Endothelial cell (in vitro differentiated cells): ENCODE measurements around the gene TMEM187. TPM values are rescaled to one million over a fixed set of nuclear protein-coding genes. Genes with fewer than 3 reads are reported as not detected.
A peak's percentile ranks its signal among the peaks of the same experiment; 100 is the strongest.

Experiments used
- DNase-seq: peaks from one replicate; pipeline ENCODE4 v3.0.0; 2021; ENCODE audit warnings: low spot score
- H3K27ac Mint-ChIP-seq: one replicate; pipeline ENCODE4 v1.8.0; 2021; ENCODE audit warnings: mixed read lengths, inconsistent platforms; ENCODE audit not compliant: unreplicated experiment
- H3K27me3 Mint-ChIP-seq: one replicate; pipeline ENCODE4 v1.8.0; 2021; ENCODE audit warnings: mild to moderate bottlenecking, moderate library complexity, mixed read lengths, inconsistent platforms; ENCODE audit not compliant: unreplicated experiment
- H3K36me3 Mint-ChIP-seq: one replicate; pipeline ENCODE4 v1.8.0; 2021; ENCODE audit warnings: mild to moderate bottlenecking, low read depth, mixed read lengths, inconsistent platforms; ENCODE audit not compliant: unreplicated experiment
- H3K4me1 Mint-ChIP-seq: one replicate; pipeline ENCODE4 v1.8.0; 2021; ENCODE audit warnings: mild to moderate bottlenecking, mixed read lengths, inconsistent platforms; ENCODE audit not compliant: unreplicated experiment
- H3K4me3 Mint-ChIP-seq: one replicate; pipeline ENCODE4 v1.8.0; 2021; ENCODE audit warnings: mild to moderate bottlenecking, mixed read lengths, inconsistent platforms; ENCODE audit not compliant: unreplicated experiment
- H3K9me3 Mint-ChIP-seq: one replicate; pipeline ENCODE4 v1.8.0; 2021; ENCODE audit warnings: mixed read lengths, inconsistent platforms; ENCODE audit not compliant: unreplicated experiment
- total RNA-seq: library from RNA; stranded (reverse); fragmentation: NEBNext Ultra II Directional; extraction: Animal tissue kit (Norgen Biotek cat#: 25700); gene quantifications from one replicate; pipeline ENCODE4 v1.2.1, GENCODE V29; 2021; ENCODE audit not compliant: unreplicated experiment
- TF ChIP-seq, protein P1 (sequence below): fragments of 200-600 bp; sonication (generic); IDR thresholded peaks from one replicate; pipeline ENCODE4 v1.5.0; 2021; ENCODE audit warnings: antibody characterized with exemption; ENCODE audit not compliant: unreplicated experiment

The TMEM187 gene
- total RNA-seq, 1 donor from 2014 or later: 12.0 TPM

DNA sequence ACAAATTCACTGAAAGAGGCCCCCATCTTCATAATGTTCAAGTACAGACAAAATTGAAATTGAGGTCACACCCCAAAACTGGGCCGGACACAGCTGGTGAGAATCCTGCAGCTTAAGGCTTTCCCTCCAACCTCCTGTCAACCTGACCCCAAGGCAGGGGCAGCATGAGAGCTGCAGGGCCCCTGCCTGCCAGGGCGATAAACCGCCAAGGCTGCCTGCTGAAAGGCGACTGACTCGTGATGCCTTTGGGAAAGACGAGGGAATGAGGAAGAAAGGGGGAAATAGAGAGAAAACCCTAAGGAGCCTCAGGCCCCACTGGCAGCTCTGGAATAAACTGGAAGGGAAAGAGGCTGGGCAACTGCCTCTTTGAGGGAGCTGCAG is 54.5 kb downstream of the TMEM187 start:
- H3K36me3 Mint-ChIP-seq: peaks cover 16% of the 10 kb centered on the region
- DNase-seq: no peak
- H3K9me3 Mint-ChIP-seq: no peaks in the 10 kb centered on the region
- no peak overlapping the region for H3K4me3 Mint-ChIP-seq
- TF ChIP-seq, protein P1, sequence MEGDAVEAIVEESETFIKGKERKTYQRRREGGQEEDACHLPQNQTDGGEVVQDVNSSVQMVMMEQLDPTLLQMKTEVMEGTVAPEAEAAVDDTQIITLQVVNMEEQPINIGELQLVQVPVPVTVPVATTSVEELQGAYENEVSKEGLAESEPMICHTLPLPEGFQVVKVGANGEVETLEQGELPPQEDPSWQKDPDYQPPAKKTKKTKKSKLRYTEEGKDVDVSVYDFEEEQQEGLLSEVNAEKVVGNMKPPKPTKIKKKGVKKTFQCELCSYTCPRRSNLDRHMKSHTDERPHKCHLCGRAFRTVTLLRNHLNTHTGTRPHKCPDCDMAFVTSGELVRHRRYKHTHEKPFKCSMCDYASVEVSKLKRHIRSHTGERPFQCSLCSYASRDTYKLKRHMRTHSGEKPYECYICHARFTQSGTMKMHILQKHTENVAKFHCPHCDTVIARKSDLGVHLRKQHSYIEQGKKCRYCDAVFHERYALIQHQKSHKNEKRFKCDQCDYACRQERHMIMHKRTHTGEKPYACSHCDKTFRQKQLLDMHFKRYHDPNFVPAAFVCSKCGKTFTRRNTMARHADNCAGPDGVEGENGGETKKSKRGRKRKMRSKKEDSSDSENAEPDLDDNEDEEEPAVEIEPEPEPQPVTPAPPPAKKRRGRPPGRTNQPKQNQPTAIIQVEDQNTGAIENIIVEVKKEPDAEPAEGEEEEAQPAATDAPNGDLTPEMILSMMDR: no peak
- peaks cover 2% of the 10 kb centered on the region for H3K27me3 Mint-ChIP-seq
- H3K27ac Mint-ChIP-seq: no peak overlapping the region
- H3K4me1 Mint-ChIP-seq: peaks cover 7% of the 10 kb centered on the region

DNA sequence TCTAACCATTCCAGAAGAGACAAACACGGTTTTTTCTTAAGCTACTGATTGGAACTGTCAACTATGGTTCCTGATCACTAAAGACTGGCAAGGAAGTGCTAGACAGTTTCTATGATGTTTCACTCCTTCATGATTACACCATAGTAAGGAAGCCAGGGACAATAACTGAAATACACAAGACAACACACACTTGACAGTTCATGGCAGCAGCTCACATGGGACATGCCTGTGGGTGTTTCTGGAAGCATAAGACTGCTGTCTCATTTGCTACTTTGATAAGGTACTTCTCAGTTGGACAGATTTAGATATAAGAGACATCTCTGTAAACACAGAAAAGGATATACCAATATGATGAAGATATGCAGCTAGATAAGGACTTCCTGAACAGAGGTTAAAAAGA is 55.4 kb downstream of the TMEM187 start:
- TF ChIP-seq, protein P1: no peak
- Mint-ChIP-seq H3K36me3 (peaks cover 14% of the 10 kb centered on the region), H3K4me1 (peaks cover 3% of the 10 kb centered on the region), H3K4me3 (no peak overlapping the region), H3K27me3 (peaks cover 2% of the 10 kb centered on the region), H3K9me3 (no peaks in the 10 kb centered on the region), H3K27ac (no peak overlapping the region)
- no peak for DNase-seq

- Mint-ChIP-seq H3K27me3 (peaks cover 2% of the 10 kb centered on the region), H3K27ac (no peak overlapping the region), H3K36me3 (peaks cover 12% of the 10 kb centered on the region), H3K4me1 (no peaks in the 10 kb centered on the region), H3K9me3 (no peaks in the 10 kb centered on the region), H3K4me3 (peak overlapping the region; percentile 7)
- no peak for DNase-seq
- TF ChIP-seq, protein P1: no peak
These were observed 56.1 kb downstream of the TMEM187 start for GRCh38 chrX:154028502-154029184.

DNA sequence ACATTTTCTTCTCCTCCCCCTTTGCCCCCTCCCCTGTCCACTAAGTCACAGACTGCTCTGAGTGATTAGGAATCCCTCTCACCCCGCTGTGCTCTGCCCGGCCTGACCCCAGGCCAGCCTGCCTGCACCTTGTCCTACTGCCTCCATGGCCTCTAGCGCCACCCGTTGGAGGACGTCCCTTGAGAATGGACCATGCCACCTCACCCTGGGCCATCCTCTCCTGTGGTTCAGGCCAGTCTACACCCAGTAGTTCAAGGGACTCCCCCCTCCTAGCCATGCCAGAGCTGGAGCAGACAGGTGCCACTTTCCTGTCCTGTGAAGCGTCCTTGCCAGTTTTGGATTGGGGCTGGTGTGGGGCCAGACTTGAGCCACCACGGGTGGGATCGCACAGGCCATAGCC is 56.9 kb downstream of the TMEM187 start:
- Mint-ChIP-seq H3K4me1 (no peaks in the 10 kb centered on the region), H3K27ac (peak overlapping the region; percentile 3), H3K36me3 (peaks cover 12% of the 10 kb centered on the region), H3K4me3 (no peak overlapping the region), H3K27me3 (peaks cover 2% of the 10 kb centered on the region), H3K9me3 (no peaks in the 10 kb centered on the region)
- TF ChIP-seq, protein P1: no peak
- no peak for DNase-seq

GRCh38 chrX:154030266-154030665 is 57.7 kb downstream of the TMEM187 start:
- H3K36me3 Mint-ChIP-seq: peaks cover 12% of the 10 kb centered on the region
- no peaks in the 10 kb centered on the region for H3K9me3 Mint-ChIP-seq
- no peak overlapping the region for H3K4me3 Mint-ChIP-seq
- no peak for DNase-seq
- H3K4me1 Mint-ChIP-seq: no peaks in the 10 kb centered on the region
- TF ChIP-seq, protein P1: no peak
- peaks cover 2% of the 10 kb centered on the region for H3K27me3 Mint-ChIP-seq
- no peak overlapping the region for H3K27ac Mint-ChIP-seq
